Erythroblast (primary cell): ENCODE data around the gene PPP1R17.

Experiments
- DNase-seq, 2 experiments: peaks; one replicate each; lab custom pipeline; 2025; lab: John Stamatoyannopoulos, UW
- GATA1 ChIP-seq: IDR thresholded peaks from 2 replicates; pipeline ENCODE4 v1.6.1; 2011; ENCODE audit warnings: low read depth, mild to moderate bottlenecking, control low read depth, low read length, moderate library complexity
- POLR2A ChIP-seq: IDR thresholded peaks from 2 replicates; pipeline ENCODE4 v1.6.1; 2011; ENCODE audit warnings: mild to moderate bottlenecking, low read length

Gene PPP1R17

GRCh38 chr7:31729195-31729804, 42.3 kb downstream of the PPP1R17 start:
- no peak for TF ChIP-seq POLR2A
- no peak for TF ChIP-seq GATA1
- no peak for DNase-seq

GRCh38 chr7:31734456-31734855, 47.4 kb downstream of the PPP1R17 start:
- TF ChIP-seq GATA1 (no peak), POLR2A (no peak)
- no peak for DNase-seq

- peak; percentile 27 to 58 for DNase-seq
These were observed 49.3 kb downstream of the PPP1R17 start for GRCh38 chr7:31735991-31736982.

GRCh38 chr7:31741852-31742251, 54.8 kb downstream of the PPP1R17 start:
- DNase-seq = no peak
- no peak for TF ChIP-seq POLR2A
- TF ChIP-seq GATA1 = no peak

More at GRCh38 chr7:31735991-31736982, 49.3 kb downstream of the PPP1R17 start:
- TF ChIP-seq GATA1 (no peak), POLR2A (no peak)

GRCh38 chr7:31744294-31744874, 57.4 kb downstream of the PPP1R17 start:
- DNase-seq = peak; percentile 54 to 74
- no peak for TF ChIP-seq GATA1
- no peak for TF ChIP-seq POLR2A

- TF ChIP-seq POLR2A (no peak), GATA1 (no peak)
- DNase-seq = peak; percentile 2 to 53
These were observed 60.5 kb downstream of the PPP1R17 start for GRCh38 chr7:31747553-31747952.

- no peak for DNase-seq
- no peak for TF ChIP-seq POLR2A
- TF ChIP-seq GATA1 = no peak
These were observed 61.1 kb downstream of the PPP1R17 start for GRCh38 chr7:31748084-31748483.

- TF ChIP-seq GATA1 (no peak), POLR2A (no peak)
- DNase-seq = no peak
These were observed 64.7 kb downstream of the PPP1R17 start for GRCh38 chr7:31751726-31752125.
